Measurements from ENCODE around the gene ZIC2. TPM values are rescaled to one million over a fixed set of nuclear protein-coding genes. Genes with fewer than 3 reads are reported as not detected.

ZIC2 gene
- total RNA-seq, 1 donor from 2014 or later: 129 TPM

- Mint-ChIP-seq H3K36me3 (peaks cover 19% of the 10 kb centered on the region), H3K4me1 (ENCODE audit: unreplicated experiment) (peaks cover 4% of the 10 kb centered on the region), H3K4me3 (peak overlapping the region; percentile 78), H3K27ac (no peak overlapping the region), H3K9me3 (peaks cover 3% of the 10 kb centered on the region), H3K27me3 (peaks cover 70% of the 10 kb centered on the region)
- no peak for TF ChIP-seq CTCF (conservative IDR thresholded peaks at IDR 0.05)
- peak; percentile 84 for DNase-seq (ENCODE audit: extremely low spot score, unreplicated experiment)
Observed at GRCh38 chr13:99980824-99981734, 505 bp upstream of the ZIC2 start.

- Mint-ChIP-seq H3K9me3 (no peaks in the 10 kb centered on the region), H3K36me3 (peaks cover 18% of the 10 kb centered on the region), H3K4me3 (peak overlapping the region; percentile 88), H3K27ac (peak overlapping the region; percentile 87), H3K27me3 (peaks cover 70% of the 10 kb centered on the region), H3K4me1 (ENCODE audit: unreplicated experiment) (peaks cover 4% of the 10 kb centered on the region)
- DNase-seq (ENCODE audit: extremely low spot score, unreplicated experiment): peak; percentile 72
- no peak for TF ChIP-seq CTCF (conservative IDR thresholded peaks at IDR 0.05)
Observed at GRCh38 chr13:99982036-99982730, 599 bp downstream of the ZIC2 start.

- no peaks in the 10 kb centered on the region for H3K9me3 Mint-ChIP-seq
- peaks cover 70% of the 10 kb centered on the region for H3K27me3 Mint-ChIP-seq
- H3K27ac Mint-ChIP-seq: peak overlapping the region; percentile 87
- peaks cover 20% of the 10 kb centered on the region for H3K36me3 Mint-ChIP-seq
- peak overlapping the region; percentile 88 for H3K4me3 Mint-ChIP-seq
- peaks cover 4% of the 10 kb centered on the region for H3K4me1 Mint-ChIP-seq (ENCODE audit: unreplicated experiment)
- no peak for DNase-seq (ENCODE audit: extremely low spot score, unreplicated experiment)
- TF ChIP-seq CTCF (conservative IDR thresholded peaks at IDR 0.05): no peak
Observed at GRCh38 chr13:99982731-99983498, 1.3 kb downstream of the ZIC2 start.

- no peak for DNase-seq (ENCODE audit: extremely low spot score, unreplicated experiment)
- H3K27me3 Mint-ChIP-seq: peaks cover 70% of the 10 kb centered on the region
- no peak for TF ChIP-seq CTCF (conservative IDR thresholded peaks at IDR 0.05)
- peaks cover 4% of the 10 kb centered on the region for H3K4me1 Mint-ChIP-seq (ENCODE audit: unreplicated experiment)
- H3K27ac Mint-ChIP-seq: peak overlapping the region; percentile 87
- no peaks in the 10 kb centered on the region for H3K9me3 Mint-ChIP-seq
- peak overlapping the region; percentile 88 for H3K4me3 Mint-ChIP-seq
- peaks cover 20% of the 10 kb centered on the region for H3K36me3 Mint-ChIP-seq
Observed at GRCh38 chr13:99983499-99984401, 2.2 kb downstream of the ZIC2 start.
